K562 (cell line): Measurements from ENCODE around the gene C16orf96. TPM values are rescaled to one million over a fixed set of nuclear protein-coding genes. Genes with fewer than 3 reads are reported as not detected.

Experiments
- ATAC-seq: fragments of 200-7000 bp; cut with Tn5 transposase; 3 replicates; pipeline ENCODE4 v1.9.1; 2020; ENCODE audit warnings: moderate library complexity
- BruUV-seq: library from RNA; stranded (reverse); fragments of 400-500 nt; replicated peaks from 2 replicates; lab custom pipeline; 2021; lab: Mats Ljungman, UMichigan
- CTCF ChIA-PET: fragments of 300-600 bp; formaldehyde crosslinking; extraction: SDS; loops from one replicate; lab custom pipeline; 2021; ENCODE audit warnings: low intra/inter-chr PET ratio; lab: Yijun Ruan, JAX
- POLR2A ChIA-PET: fragments of 300-600, 350-650 bp; sonication (Branson Sonifier 250); formaldehyde crosslinking; extraction: SDS; loops from one replicate; lab custom pipeline; 2021; ENCODE audit warnings: antibody characterized with exemption, inconsistent platforms; lab: Yijun Ruan, JAX
- DNase-seq, 4 experiments: peaks; one replicate each; pipeline versions ENCODE4 v3.0.0 to v3.0.0-alpha.2; 2011 to 2018; ENCODE audit warnings: low spot score in 3 of 4, mixed read lengths in 3 of 4; ENCODE audit errors: extremely low read depth in 1 of 4
- FAIRE-seq: peaks from 2 replicates; lab custom pipeline; 2011; peaks lifted over from hg19 to GRCh38; lab: Jason Lieb, UNC
- H2AFZ ChIP-seq: 2 replicates; pipeline ENCODE4 v1.6.0; 2011; ENCODE audit warnings: low read depth, low read length, control low read depth, inconsistent platforms
- H3K27ac ChIP-seq: fragments of 200-600 bp; 3 replicates; pipeline ENCODE4 v1.8.0; 2011; ENCODE audit warnings: low read depth, mild to moderate bottlenecking, control low read depth, inconsistent platforms, low read length, moderate library complexity, mixed read lengths; ENCODE audit errors: extremely low read depth
- H3K27me3 ChIP-seq, 2 experiments: fragments of 300-600 bp in 1 of 2; 2 replicates in 1 of 2; 3 replicates in 1 of 2; pipeline versions ENCODE4 v1.6.0 to v1.8.0; 2011; ENCODE audit warnings: inconsistent platforms in 2 of 2, low read length in 2 of 2, mild to moderate bottlenecking in 1 of 2, mixed read lengths in 1 of 2, moderate library complexity in 1 of 2; ENCODE audit not compliant: control insufficient read depth in 2 of 2, insufficient read depth in 2 of 2
- H3K36me3 ChIP-seq: fragments of 300-600 bp; 3 replicates; pipeline ENCODE4 v1.8.0; 2011; ENCODE audit warnings: mild to moderate bottlenecking, low read length, inconsistent platforms; ENCODE audit not compliant: control insufficient read depth, insufficient read depth
- H3K4me1 ChIP-seq, 2 experiments: fragments of 200-600 bp in 1 of 2; replicated peaks in 1 of 2; 2 replicates in 1 of 2; 3 replicates in 1 of 2; pipeline versions ENCODE4 v1.5.1 to v1.8.0; 2011; ENCODE audit warnings: inconsistent platforms in 2 of 2, low read length in 2 of 2, mild to moderate bottlenecking in 1 of 2, mixed read lengths in 1 of 2, moderate library complexity in 1 of 2; ENCODE audit not compliant: control insufficient read depth in 2 of 2, insufficient read depth in 2 of 2
- H3K4me2 ChIP-seq: 2 replicates; pipeline ENCODE4 v1.6.1; 2011; ENCODE audit warnings: low read length, control low read depth, inconsistent platforms, mixed read lengths; ENCODE audit not compliant: insufficient read depth
- H3K4me3 ChIP-seq: fragments of 200-600 bp; sonication (generic), shearing (Covaris generic); 2 replicates; pipeline ENCODE4 v1.5.1; 2016; ENCODE audit warnings: control low read depth, inconsistent platforms
- H3K79me2 ChIP-seq: fragments of 200-600 bp; 3 replicates; pipeline ENCODE4 v1.8.0; 2011; ENCODE audit warnings: low read length, inconsistent platforms; ENCODE audit not compliant: control insufficient read depth, insufficient read depth
- H3K9ac ChIP-seq, 2 experiments: 2 replicates each; pipeline versions ENCODE4 v1.6.0 to v1.6.1; 2011; ENCODE audit warnings: low read depth in 2 of 2, low read length in 2 of 2, control low read depth in 1 of 2, inconsistent platforms in 1 of 2, mild to moderate bottlenecking in 1 of 2, mixed read lengths in 1 of 2; ENCODE audit not compliant: insufficient read depth in 1 of 2
- H3K9me1 ChIP-seq: one replicate; pipeline ENCODE4 v1.6.0; 2011; ENCODE audit warnings: inconsistent platforms, mild to moderate bottlenecking, low read length, moderate library complexity; ENCODE audit not compliant: control insufficient read depth, insufficient read depth
- H3K9me3 ChIP-seq: replicated peaks from 2 replicates; pipeline ENCODE4 v1.5.1; 2011; ENCODE audit warnings: low read depth, low read length, inconsistent platforms; ENCODE audit not compliant: control insufficient read depth, insufficient read depth
- H4K20me1 ChIP-seq: replicated peaks from 2 replicates; pipeline ENCODE4 v1.6.1; 2011; ENCODE audit warnings: low read length, inconsistent platforms, mixed read lengths; ENCODE audit not compliant: control insufficient read depth, insufficient read depth
- FOXA3 ChIP-seq, 2 experiments: fragments of 450-650 bp in 1 of 2; sonication (generic) in 1 of 2; formaldehyde crosslinking; IDR thresholded peaks in 1 of 2; conservative IDR thresholded peaks in 1 of 2; 2 replicates each; pipeline versions ENCODE4 v1.4.0 to v1.8.0; 2020 to 2022; ENCODE audit warnings: mild to moderate bottlenecking in 2 of 2, missing genetic modification reagents in 1 of 2
- GABPB1 ChIP-seq: sonication (generic); formaldehyde crosslinking; IDR thresholded peaks from 2 replicates; pipeline ENCODE4 v1.8.0; 2022; ENCODE audit warnings: mild to moderate bottlenecking, missing genetic modification reagents
- SMARCA4 ChIP-seq: fragments of 450-650 bp; IDR thresholded peaks from 2 replicates; pipeline ENCODE4 v1.6.1; 2016
- ZBTB43 ChIP-seq: sonication (generic); formaldehyde crosslinking; IDR thresholded peaks from 2 replicates; pipeline ENCODE4 v1.8.0; 2023; ENCODE audit warnings: mild to moderate bottlenecking, missing genetic modification reagents
- ZEB2 ChIP-seq: fragments of 450-650 bp; IDR thresholded peaks from 2 replicates; pipeline ENCODE4 v1.6.1; 2016
- WGBS: fragments of 100-300 bp; shearing (Covaris generic); methylation state at CpG from one replicate; pipeline ENCODE4 v1.1.6; 2016; ENCODE audit warnings: low coverage, mixed read lengths; ENCODE audit not compliant: insufficient coverage; ENCODE audit errors: missing lambda C conversion rate; 5-methylcytosine and 5-hydroxymethylcytosine counted together
- in situ Hi-C: fragments of 300-500 bp; cut with MboI; formaldehyde crosslinking; loops from 4 replicates; pipeline ENCODE4 v1.15.0; 2018; ENCODE audit warnings: inconsistent platforms, mixed read lengths
- intact Hi-C: fragments of 100-400 bp; cut with micrococcal nuclease; formaldehyde crosslinking; loops from 2 replicates; pipeline ENCODE4 v1.14.2; 2022
- polyA plus RNA-seq, 8 experiments: library from polyadenylated mRNA; depleted of rRNA in 4 of 8; stranded (reverse) in 5 of 8; unstranded in 3 of 8; fragments of >200 nt; fragmentation: Nextera tagmentation in 2 of 8; fragmentation: Illumina TruSeq in 1 of 8; extraction: Ambion mirVana in 2 of 8; extraction: Trizol in 1 of 8; gene quantifications; 2 replicates each; pipeline versions ENCODE4 v1.2.1 to v1.2.3, GENCODE V29; 2011 to 2014; ENCODE audit warnings: inconsistent platforms in 1 of 8, missing spikeins in 1 of 8
- total RNA-seq, 7 experiments: library from RNA; depleted of rRNA in 6 of 7; stranded (reverse); fragments of >200 nt in 6 of 7; fragmentation: Illumina TruSeq in 2 of 7; extraction: Trizol in 2 of 7; gene quantifications; 2 replicates each; pipeline versions ENCODE4 v1.2.1 to v1.2.3, GENCODE V29; 2011 to 2021; ENCODE audit warnings: low replicate concordance in 1 of 7
- TF ChIP-seq, protein P1 (sequence below): fragments of 250-450 bp; sonication (Bioruptor Pico); IDR thresholded peaks from 2 replicates; pipeline ENCODE4 v1.4.0; 2020

The C16orf96 gene
- total and polyA plus RNA-seq, 9 of the 15 experiments (the other 6 are each of a cell fraction or from before 2014, with no cell fraction given) = not detected

DNA sequence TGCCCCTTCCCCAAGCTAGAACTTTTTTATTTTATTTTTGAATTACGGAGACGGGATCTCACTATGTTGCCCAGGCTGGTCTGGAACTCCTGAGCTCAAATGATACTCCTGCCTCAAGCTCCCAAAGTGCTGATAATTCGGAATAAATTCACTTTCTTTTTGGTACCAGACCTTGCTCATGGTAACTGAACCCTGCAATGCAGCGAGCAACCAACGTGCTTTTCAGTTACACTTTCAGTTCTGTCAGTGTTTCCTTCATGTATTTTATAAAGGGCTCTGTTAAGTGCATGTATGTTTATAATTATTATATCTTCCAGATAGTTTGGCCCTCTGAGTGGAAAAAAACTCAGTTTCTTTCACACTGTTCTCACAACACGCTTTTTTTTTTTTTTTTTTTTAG lies 13.9 kb downstream of the C16orf96 start (continued):
- TF ChIP-seq GABPB1 (CRISPR knock-in tag) = no peak
- TF ChIP-seq, protein P1, sequence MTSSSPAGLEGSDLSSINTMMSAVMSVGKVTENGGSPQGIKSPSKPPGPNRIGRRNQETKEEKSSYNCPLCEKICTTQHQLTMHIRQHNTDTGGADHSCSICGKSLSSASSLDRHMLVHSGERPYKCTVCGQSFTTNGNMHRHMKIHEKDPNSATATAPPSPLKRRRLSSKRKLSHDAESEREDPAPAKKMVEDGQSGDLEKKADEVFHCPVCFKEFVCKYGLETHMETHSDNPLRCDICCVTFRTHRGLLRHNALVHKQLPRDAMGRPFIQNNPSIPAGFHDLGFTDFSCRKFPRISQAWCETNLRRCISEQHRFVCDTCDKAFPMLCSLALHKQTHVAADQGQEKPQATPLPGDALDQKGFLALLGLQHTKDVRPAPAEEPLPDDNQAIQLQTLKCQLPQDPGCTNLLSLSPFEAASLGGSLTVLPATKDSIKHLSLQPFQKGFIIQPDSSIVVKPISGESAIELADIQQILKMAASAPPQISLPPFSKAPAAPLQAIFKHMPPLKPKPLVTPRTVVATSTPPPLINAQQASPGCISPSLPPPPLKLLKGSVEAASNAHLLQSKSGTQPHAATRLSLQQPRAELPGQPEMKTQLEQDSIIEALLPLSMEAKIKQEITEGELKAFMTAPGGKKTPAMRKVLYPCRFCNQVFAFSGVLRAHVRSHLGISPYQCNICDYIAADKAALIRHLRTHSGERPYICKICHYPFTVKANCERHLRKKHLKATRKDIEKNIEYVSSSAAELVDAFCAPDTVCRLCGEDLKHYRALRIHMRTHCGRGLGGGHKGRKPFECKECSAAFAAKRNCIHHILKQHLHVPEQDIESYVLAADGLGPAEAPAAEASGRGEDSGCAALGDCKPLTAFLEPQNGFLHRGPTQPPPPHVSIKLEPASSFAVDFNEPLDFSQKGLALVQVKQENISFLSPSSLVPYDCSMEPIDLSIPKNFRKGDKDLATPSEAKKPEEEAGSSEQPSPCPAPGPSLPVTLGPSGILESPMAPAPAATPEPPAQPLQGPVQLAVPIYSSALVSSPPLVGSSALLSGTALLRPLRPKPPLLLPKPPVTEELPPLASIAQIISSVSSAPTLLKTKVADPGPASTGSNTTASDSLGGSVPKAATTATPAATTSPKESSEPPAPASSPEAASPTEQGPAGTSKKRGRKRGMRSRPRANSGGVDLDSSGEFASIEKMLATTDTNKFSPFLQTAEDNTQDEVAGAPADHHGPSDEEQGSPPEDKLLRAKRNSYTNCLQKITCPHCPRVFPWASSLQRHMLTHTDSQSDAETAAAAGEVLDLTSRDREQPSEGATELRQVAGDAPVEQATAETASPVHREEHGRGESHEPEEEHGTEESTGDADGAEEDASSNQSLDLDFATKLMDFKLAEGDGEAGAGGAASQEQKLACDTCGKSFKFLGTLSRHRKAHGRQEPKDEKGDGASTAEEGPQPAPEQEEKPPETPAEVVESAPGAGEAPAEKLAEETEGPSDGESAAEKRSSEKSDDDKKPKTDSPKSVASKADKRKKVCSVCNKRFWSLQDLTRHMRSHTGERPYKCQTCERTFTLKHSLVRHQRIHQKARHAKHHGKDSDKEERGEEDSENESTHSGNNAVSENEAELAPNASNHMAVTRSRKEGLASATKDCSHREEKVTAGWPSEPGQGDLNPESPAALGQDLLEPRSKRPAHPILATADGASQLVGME (CRISPR knock-in tag) = no peak

DNA sequence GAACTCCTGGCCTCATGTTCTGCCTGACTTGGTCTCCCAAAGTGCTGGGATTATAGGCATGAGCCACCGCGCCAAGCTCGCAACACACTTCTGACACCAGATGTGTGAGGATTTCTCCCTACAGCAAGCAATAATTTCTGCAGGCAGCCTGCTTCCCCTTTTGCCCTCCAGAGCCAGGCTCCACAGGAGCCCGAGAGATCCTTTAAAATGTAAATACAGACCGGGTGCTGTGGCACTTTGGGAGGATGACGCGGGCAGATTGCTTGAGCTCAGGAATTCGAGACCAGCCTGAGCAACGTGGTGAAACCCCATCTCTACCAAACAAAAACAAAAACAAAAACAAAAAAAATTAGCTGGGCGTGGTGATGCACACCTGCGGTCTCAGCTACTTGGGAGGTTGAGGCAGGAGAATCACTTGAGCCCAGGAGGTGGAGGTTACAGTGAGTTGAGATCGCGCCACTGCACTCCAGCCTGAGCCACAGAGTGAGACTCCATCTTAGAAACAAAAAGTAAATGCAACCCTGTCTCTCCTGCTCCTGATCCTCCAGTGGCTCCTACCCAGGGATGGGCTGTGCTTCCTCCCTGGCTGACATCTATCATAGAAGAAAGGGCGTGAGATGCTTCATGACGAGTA lies 14.7 kb downstream of the C16orf96 start:
- ATAC-seq (no peak), FAIRE-seq (peak; percentile 29), DNase-seq (no peak)
- POLR2A ChIA-PET = no interaction called here
- no peak overlapping the region for H3K4me3 ChIP-seq
- H3K9me3 ChIP-seq = no peaks in the 10 kb centered on the region
- H3K27ac ChIP-seq = no peak overlapping the region
- in situ Hi-C loops (no loop called here), intact Hi-C loops (no loop called here)
- no peaks in the 10 kb centered on the region for H3K36me3 ChIP-seq
- TF ChIP-seq SMARCA4 (no peak), ZEB2 (no peak), FOXA3 (CRISPR knock-in tag; conservative IDR thresholded peaks at IDR 0.05 in 1 of 2, IDR thresholded peaks at IDR 0.05 in 1 of 2) (no peak), ZBTB43 (CRISPR knock-in tag) (no peak)
- no peaks in the 10 kb centered on the region for H3K9me1 ChIP-seq
- 21% methylated on average over 15 of the region's 15 CpGs for WGBS
- no TSS peak for BruUV-seq
- no peak overlapping the region for H3K9ac ChIP-seq
- no peaks in the 10 kb centered on the region for H3K4me1 ChIP-seq
- H3K4me2 ChIP-seq = no peak overlapping the region
- no peak overlapping the region for H2AFZ ChIP-seq
- no peaks in the 10 kb centered on the region for H3K79me2 ChIP-seq
- H3K27me3 ChIP-seq = peaks cover 17 to 48% of the 10 kb centered on the region in 2 experiments
- no peaks in the 10 kb centered on the region for H4K20me1 ChIP-seq
- CTCF ChIA-PET = no interaction called here
